ENCODE results near the gene HCFC2.

DNA sequence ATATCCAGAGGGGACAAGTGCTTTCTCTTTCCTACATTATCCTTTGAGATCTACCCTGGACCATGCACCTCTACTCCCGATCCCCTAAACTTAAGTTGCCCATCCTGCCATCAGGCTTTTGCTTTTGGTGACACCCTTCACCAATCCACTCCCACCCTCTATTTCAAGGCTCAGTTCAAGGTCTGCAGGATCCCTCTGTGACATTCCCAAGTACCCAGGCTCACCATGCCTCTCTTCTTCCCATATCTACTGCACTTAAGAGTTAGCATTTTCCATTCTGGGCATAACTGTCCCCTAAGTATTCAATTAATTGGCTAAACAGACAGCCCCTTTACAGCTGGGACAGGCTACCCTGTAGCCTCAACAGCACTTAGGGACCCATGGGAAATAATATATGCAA, 70.6 kb downstream of the HCFC2 start:
- TF ChIP-seq EZH2 (IDR thresholded peaks at IDR 0.05; ENCODE audit: insufficient read depth, poor library complexity, severe bottlenecking) (no peak), EZH2phosphoT487 (IDR thresholded peaks at IDR 0.05; ENCODE audit: insufficient read depth, low read depth) (no peak)

Data from GM23248 (cell line).